ENCODE results near the gene DAAM1. TPM values are rescaled to one million over a fixed set of nuclear protein-coding genes. Genes with fewer than 3 reads are reported as not detected.

The DAAM1 gene
- polyA plus RNA-seq, 1 donor (not counting 4 experiments of a cell fraction or from before 2014, with no cell fraction given) = 44.6 TPM

DNA sequence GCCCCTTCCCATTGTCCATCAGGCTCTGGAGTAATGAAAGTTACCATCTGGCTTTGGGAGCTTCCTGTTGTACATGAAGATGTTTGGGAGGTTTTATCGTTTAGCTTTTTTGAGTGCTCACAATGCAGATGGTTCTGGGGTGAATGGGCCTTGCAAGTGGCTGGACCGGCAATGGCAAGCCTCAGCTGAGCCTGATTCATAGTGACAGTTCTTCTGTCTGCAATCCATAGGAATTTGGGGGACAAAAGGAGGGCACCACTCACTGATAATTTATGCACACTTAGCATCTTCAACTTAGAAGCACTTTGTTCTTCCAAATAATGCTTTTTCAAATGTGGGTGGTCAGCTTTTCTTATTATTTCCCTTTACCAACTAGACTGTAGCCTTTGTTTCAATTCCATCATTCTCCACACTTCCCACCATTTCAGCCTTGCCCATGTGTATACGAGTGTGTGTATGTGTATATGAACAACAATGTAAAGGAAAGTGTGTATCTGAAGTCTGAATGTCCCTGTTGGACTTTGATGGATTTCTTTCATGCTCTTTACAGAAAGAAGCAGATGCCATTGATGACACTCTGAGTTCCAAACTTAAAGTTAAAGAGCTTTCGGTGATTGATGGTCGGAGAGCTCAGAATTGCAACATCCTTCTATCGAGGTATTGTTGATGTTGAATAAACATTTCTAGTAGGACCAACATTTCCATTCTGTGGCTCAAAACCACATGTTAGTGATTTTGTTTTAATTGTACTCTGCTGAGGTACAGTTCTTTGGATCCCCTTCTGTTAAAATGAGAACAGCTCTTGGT, 151.3 kb downstream of the DAAM1 start:
- DNase-seq (ENCODE audit: low read depth, low spot score) = no peak
- no peaks in the 10 kb centered on the region for H3K9me1 ChIP-seq (ENCODE audit: control insufficient read depth, extremely low read depth, insufficient read depth, low read length)
- no peak overlapping the region for H3K4me2 ChIP-seq (ENCODE audit: control insufficient read depth, extremely low read depth, insufficient read depth, low read depth, low read length)
- H3K27ac ChIP-seq (ENCODE audit: control insufficient read depth, insufficient read depth, low read length) = no peak overlapping the region
- TF ChIP-seq, protein P1, sequence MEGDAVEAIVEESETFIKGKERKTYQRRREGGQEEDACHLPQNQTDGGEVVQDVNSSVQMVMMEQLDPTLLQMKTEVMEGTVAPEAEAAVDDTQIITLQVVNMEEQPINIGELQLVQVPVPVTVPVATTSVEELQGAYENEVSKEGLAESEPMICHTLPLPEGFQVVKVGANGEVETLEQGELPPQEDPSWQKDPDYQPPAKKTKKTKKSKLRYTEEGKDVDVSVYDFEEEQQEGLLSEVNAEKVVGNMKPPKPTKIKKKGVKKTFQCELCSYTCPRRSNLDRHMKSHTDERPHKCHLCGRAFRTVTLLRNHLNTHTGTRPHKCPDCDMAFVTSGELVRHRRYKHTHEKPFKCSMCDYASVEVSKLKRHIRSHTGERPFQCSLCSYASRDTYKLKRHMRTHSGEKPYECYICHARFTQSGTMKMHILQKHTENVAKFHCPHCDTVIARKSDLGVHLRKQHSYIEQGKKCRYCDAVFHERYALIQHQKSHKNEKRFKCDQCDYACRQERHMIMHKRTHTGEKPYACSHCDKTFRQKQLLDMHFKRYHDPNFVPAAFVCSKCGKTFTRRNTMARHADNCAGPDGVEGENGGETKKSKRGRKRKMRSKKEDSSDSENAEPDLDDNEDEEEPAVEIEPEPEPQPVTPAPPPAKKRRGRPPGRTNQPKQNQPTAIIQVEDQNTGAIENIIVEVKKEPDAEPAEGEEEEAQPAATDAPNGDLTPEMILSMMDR (optimal IDR thresholded peaks at IDR 0.05 in 1 of 3, IDR thresholded peaks at IDR 0.05 in 1 of 3, conservative IDR thresholded peaks at IDR 0.05 in 1 of 3; ENCODE audit: extremely low read depth in 1 of 3, insufficient read depth in 2 of 3, low read length in 3 of 3) = no peak
- no peak for TF ChIP-seq EZH2 (IDR thresholded peaks at IDR 0.05; ENCODE audit: low read length)
- dilution Hi-C loops (cut with MboI; ENCODE audit: extremely low pct_ligation_motif_present, low sequenced_read_pairs) = no loop called here
- no peak overlapping the region for H3K9ac ChIP-seq (ENCODE audit: control insufficient read depth, extremely low read depth, insufficient read depth, low read length)
- H3K4me3 ChIP-seq (ENCODE audit: control insufficient read depth in 2 of 3, extremely low read depth in 1 of 3, insufficient read depth in 2 of 3, low read depth in 1 of 3, low read length in 3 of 3) = no peak overlapping the region
- no peak for FAIRE-seq
- peaks cover 0 to 5% of the 10 kb centered on the region in 2 experiments for H3K36me3 ChIP-seq (ENCODE audit: control insufficient read depth in 2 of 2, extremely low read depth in 1 of 2, insufficient read depth in 2 of 2, low read length in 2 of 2)
- H3K79me2 ChIP-seq (ENCODE audit: control insufficient read depth, insufficient read depth, low read length) = no peaks in the 10 kb centered on the region
- H2AFZ ChIP-seq (ENCODE audit: control insufficient read depth, low read length) = no peak overlapping the region
- H3K9me3 ChIP-seq (ENCODE audit: control insufficient read depth, low read depth, low read length) = no peaks in the 10 kb centered on the region
- no peaks in the 10 kb centered on the region for H3K27me3 ChIP-seq (ENCODE audit: control insufficient read depth, extremely low read depth, insufficient read depth, low read length)
- no peaks in the 10 kb centered on the region for H4K20me1 ChIP-seq (ENCODE audit: control insufficient read depth, extremely low read depth, insufficient read depth, low read length)
- H3K4me1 ChIP-seq (ENCODE audit: control insufficient read depth, extremely low read depth, insufficient read depth, low read length) = peaks cover 43% of the 10 kb centered on the region

DNA sequence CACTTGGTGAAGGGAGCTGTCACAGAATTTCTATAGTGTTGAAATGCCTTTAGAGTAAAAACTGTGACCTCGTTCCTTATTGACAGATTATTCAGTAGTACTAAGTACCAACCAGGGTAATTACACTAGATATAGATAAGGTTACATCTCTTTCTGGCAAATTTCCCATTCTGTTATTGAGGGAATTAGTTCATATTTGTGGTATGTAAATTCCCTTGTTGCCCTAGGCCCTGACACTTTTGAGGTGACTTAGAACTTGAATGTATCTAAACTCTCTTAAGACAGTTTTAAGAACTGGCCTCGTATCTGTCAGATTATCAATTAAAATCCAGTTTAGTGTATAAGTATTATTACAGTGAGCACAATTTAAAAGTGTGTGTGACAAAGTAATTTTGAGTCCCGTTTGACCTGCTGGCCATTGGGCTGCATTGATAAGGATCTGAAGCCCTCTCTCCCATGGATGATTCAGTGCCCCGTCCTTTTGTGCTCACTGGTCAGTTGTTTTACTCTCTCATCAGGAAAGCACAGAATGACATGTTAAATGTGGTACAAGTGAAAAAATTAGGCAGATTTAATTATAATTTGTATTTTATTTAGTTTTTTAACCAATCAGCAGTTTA, 153.5 kb downstream of the DAAM1 start:
- DNase-seq (ENCODE audit: low read depth, low spot score) = no peak
- dilution Hi-C loops (cut with MboI; ENCODE audit: extremely low pct_ligation_motif_present, low sequenced_read_pairs) = no loop called here
- Histone ChIP-seq H4K20me1 (ENCODE audit: control insufficient read depth, extremely low read depth, insufficient read depth, low read length) (no peaks in the 10 kb centered on the region), H3K9me1 (ENCODE audit: control insufficient read depth, extremely low read depth, insufficient read depth, low read length) (no peaks in the 10 kb centered on the region), H3K36me3 (ENCODE audit: control insufficient read depth in 2 of 2, extremely low read depth in 1 of 2, insufficient read depth in 2 of 2, low read length in 2 of 2) (peaks cover 0 to 6% of the 10 kb centered on the region in 2 experiments), H3K4me1 (ENCODE audit: control insufficient read depth, extremely low read depth, insufficient read depth, low read length) (peaks cover 39% of the 10 kb centered on the region), H3K27ac (ENCODE audit: control insufficient read depth, insufficient read depth, low read length) (no peak overlapping the region), H3K9ac (ENCODE audit: control insufficient read depth, extremely low read depth, insufficient read depth, low read length) (no peak overlapping the region), H3K4me2 (ENCODE audit: control insufficient read depth, extremely low read depth, insufficient read depth, low read depth, low read length) (peak overlapping the region; percentile 45), H3K4me3 (ENCODE audit: control insufficient read depth in 2 of 3, extremely low read depth in 1 of 3, insufficient read depth in 2 of 3, low read depth in 1 of 3, low read length in 3 of 3) (no peak overlapping the region), H3K79me2 (ENCODE audit: control insufficient read depth, insufficient read depth, low read length) (no peaks in the 10 kb centered on the region), H3K9me3 (ENCODE audit: control insufficient read depth, low read depth, low read length) (no peaks in the 10 kb centered on the region), H3K27me3 (ENCODE audit: control insufficient read depth, extremely low read depth, insufficient read depth, low read length) (no peaks in the 10 kb centered on the region), H2AFZ (ENCODE audit: control insufficient read depth, low read length) (no peak overlapping the region)
- TF ChIP-seq, protein P1 (optimal IDR thresholded peaks at IDR 0.05 in 1 of 3, IDR thresholded peaks at IDR 0.05 in 1 of 3, conservative IDR thresholded peaks at IDR 0.05 in 1 of 3; ENCODE audit: extremely low read depth in 1 of 3, insufficient read depth in 2 of 3, low read length in 3 of 3) = no peak
- TF ChIP-seq EZH2 (IDR thresholded peaks at IDR 0.05; ENCODE audit: low read length) = no peak
- no peak for FAIRE-seq
